ENCODE data around the gene LAMA2.
"Not testable (repeated sequence)": the region's sequence is repeated elsewhere in the genome, so short reads cannot be mapped to it uniquely, and the experiment has no call there.

LAMA2 gene

DNA sequence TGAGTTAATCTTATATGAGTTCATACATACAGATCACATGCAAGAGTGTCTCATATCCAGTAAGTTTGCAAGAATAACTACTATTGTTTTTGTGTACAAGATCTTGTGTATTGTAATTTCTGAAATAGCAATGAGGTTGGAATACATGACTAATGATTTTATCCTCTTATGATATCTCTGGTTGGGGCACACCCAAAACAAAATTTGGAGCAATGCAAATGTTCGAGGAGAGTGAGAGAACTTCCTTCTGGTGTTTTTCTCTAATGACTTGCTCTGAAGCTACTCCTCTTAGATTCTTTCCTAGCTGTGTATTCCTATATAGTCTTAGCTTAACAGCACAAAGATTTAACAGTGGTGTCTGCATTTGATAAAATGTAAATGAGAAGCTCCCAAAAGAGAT lies 252.5 kb downstream of the LAMA2 start:
- DNase-seq: no peak

DNA sequence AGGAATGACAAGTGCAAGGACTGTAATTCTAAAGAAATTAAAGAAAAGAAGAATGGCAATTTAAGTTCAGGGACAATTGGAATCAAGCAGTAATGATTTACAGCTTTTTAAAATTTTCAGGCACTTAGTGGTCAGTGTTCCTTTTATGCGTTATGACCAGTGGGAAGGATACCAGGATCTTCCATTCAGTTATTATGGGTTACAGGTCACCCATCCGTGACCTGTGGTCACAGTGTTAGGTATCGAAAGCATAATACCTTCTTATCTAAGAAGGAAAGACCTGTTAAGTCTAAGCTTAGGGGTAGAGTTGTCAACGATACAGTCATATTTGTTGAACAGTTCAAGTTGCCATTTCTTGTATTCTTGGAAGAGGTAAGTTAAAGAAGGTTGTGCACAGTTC lies 253.8 kb downstream of the LAMA2 start:
- DNase-seq: no peak

DNA sequence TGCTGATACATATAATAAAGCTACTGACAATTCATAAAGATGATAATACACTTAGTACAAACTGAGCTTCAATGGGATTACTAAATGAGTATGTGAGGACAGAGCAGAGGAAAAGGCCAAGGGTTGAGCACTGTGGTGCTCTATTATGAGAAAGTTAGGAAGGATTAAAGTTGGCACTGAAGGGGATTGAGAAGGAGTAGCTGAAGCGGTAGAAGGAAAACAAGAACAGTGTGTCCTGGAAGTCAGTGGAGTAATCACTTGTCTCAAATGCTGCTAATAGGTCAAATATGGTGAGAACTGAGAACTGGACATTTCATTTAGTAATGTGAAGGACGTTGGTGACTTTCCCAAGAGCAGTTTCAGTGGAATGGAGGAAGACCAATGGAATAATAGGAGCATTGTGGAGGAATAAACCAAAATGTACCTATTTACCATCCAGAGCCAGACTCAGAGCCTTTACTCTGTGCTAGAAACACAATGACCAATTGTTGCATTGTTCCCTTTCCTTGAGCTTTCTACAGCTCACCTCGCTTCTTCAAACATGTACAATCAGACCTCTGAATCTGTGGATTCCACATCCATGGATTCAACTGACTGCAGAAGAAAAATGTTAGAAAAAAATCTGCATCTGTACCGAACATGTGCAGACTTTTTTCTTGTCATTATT lies 255.9 kb downstream of the LAMA2 start:
- no peak for DNase-seq

DNA sequence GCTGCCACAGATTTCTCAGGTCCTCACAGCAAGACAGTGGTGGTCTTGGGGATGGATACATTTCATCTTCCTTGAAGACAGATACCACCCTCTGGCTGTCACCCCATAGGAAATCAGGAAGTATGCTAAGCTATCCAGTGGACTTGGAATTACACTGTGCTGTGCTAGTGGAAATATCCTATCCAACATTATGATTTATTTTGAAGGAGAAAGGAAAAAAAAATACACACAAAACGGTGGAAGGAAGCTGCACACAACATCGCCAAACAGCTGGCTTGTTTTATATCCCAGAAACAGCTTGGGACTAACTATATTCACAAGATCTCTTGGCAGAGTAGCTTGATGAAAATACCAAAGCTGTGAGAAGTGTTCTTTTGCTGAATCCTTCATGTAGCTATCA lies 257.6 kb downstream of the LAMA2 start:
- no peak for DNase-seq

DNA sequence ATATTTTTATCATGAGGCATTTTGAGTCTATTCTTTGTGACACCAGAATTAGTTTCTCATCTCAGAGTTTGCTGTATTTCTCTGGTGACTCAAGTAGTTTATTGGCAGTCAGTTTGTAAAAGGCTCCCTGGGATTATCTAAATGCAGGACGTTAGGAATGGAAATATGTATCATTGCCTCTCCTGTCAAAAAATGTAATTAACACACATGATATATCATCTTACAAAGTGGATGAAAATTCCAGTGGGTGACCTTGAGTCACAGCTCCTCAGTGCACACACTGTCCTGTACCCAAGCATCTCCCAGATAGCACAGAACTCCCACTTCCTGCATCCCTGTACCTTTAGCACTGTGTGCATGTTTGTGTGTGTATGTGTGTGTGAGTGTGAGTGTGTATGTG lies 258.6 kb downstream of the LAMA2 start:
- no peak for DNase-seq

DNA sequence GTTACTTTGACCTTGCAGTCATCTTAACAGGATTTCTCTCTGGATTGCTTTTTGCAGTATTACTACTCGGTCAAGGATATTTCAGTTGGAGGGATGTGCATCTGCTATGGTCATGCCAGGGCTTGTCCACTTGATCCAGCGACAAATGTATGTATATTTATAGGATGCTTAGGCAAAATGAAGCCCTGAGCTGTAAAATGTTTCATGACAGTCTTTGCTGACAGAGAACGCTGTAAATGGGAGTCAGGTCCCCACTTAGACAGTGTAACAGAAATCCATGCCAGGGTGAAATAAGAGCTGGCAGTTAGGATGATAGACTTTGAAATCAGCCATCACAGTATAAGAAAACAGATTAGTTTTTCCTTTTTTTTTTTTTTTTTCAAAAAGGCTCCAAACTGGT lies 264.0 kb downstream of the LAMA2 start:
- no peak for DNase-seq

DNA sequence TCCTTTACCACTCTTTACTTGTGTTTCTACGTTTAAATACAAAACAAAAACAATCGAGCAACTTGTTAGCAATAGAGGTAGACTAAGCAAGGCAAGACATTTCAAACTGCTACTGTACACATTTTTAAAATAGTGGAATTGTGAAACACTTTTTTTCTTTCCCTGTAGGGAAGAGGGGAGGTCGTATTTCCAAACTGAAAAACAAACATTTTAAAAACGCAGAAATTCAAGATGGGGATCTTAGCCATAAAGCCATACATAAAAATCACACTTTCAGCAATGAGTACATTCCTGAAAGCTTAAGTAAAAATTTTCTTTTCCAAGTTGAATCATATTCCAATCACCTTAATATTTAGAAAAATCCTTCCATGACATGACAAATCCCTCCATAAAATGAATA lies 267.6 kb downstream of the LAMA2 start:
- DNase-seq: no peak

DNA sequence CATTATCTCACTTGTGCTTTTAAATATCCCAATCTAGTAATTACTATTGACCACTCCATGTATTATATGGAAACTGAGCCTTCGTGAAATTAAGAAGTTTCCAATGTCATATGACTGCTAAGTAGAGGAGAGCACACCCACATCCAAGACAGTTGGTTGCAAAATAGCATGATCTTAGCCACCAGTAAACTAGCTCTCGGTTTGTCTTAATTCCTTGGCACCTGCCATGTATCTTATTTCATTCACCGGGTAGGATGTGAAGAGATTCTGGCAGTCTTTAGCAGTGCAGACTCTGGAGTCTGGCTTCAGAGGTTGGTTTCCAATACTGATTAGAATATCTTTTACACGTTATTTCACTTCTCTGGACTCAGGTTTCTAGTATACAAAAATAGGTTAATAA lies 270.3 kb downstream of the LAMA2 start:
- no peak for DNase-seq

DNA sequence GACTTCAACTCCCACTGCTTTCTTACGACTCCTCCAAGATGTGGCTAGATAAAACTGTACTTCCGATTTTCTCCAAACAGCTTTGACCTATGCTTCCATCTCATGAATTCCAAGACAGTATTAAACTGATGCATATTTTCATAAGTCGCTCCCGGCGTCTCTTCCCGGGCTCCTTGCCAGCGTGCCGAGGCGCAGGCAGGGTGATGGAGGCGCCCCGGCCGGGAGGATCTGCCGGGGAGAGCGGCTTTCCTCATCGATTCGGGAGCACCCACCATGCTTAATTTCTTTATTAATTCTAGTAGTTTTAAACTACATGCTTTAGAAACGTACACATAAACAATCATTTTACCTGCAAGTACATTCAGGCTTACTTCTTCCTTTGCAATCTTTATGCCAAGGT lies 276.3 kb downstream of the LAMA2 start:
- DNase-seq: not testable (repeated sequence)

DNA sequence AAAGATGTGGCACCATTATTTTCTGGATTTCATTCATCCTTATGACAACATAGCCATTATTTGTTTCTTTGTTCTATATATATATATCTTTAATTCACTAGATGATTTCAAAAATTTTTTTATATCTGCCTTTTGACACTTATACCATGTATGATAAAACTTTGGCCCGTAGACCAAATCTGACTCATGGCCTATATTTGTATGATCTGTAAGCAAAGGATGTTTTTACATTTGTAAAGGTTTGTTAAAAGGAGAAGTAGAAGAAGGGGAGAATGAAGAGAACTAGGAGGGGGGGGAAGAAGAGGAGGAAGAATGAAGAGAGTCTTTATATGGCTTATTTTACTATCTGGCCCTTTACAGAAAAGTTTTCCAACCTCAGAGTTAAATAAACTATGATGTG lies 279.7 kb downstream of the LAMA2 start:
- no peak for DNase-seq

DNA sequence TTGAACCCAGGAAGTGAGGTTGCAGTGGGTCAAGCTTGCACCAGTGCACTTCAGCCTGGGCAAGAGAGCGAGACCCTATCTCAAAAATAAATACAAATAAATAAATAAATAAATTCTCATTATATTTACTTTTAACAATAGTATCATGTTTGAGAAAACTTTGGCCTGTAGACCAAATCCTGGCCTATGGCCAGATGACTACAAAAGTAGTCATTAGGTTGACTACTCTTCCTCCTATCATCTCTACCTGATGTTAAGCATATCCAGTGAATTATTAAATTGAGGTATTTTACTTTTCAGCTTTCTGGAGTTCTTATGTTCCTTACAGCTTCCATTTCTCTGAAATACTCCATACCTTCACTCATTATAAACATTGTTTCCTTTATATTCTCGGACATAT lies 280.6 kb downstream of the LAMA2 start:
- DNase-seq: no peak

DNA sequence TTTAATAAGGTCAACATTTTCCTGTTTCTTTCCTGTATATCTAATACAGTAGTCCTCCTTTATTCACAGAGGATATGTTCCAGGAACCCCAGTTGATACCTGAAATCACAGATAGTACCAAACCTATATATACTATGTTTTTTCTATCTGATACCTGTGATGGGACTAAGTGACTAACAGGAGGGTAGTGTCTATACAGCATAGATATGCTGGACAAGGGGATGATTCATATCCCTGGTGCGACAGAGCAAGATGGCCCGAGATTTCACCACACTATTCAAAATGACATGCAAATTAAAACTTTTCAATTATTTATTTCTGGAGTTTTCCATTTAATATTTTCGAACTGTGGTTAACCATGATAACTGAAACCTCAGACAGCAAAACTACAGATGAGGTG lies 281.1 kb downstream of the LAMA2 start:
- DNase-seq: no peak

DNA sequence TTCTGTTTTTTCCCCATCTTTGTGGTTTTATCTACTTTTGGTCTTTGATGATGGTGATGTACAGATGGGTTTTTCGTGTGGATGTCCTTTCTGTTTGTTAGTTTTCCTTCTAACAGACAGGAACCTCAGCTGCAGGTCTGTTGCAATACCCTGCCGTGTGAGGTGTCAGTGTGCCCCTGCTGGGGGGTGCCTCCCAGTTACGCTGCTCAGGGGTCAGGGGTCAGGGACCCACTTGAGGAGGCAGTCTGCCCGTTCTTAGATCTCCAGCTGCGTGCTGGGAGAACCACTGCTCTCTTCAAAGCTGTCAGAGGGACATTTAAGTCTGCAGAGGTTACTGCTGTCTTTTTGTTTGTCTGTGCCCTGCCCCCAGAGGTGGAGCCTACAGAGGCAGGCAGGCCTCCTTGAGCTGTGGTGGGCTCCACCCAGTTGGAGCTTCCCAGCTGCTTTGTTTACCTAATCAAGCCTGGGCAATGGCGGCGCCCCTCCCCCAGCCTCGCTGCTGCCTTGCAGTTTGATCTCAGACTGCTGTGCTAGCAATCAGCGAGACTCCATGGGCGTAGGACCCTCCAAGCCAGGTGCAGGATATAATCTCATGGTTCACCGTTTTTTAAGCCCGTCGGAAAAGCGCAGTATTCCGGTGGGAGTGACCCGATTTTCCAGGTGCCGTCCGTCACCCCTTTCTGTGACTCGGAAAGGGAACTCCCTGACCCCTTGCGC lies 289.5 kb downstream of the LAMA2 start:
- DNase-seq: not testable (repeated sequence)

DNA sequence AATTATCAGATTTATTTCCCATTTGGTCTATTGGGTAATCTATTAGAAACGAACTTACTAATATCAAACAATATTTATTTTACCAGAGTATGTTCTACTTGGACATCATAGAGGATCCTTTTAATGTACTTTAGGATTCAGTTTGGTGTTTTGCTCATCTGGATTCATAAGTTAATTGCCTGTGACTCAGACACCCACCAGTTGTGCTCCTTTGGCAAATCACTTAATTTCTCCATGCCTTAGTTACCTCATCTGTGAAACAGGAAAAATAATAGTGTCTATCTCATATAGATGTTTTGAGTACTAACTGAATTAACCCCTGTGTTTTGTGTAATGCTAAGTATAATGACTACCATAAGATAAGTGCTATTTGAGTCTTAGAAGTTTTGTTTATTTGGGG lies 292.1 kb downstream of the LAMA2 start:
- no peak for DNase-seq

DNA sequence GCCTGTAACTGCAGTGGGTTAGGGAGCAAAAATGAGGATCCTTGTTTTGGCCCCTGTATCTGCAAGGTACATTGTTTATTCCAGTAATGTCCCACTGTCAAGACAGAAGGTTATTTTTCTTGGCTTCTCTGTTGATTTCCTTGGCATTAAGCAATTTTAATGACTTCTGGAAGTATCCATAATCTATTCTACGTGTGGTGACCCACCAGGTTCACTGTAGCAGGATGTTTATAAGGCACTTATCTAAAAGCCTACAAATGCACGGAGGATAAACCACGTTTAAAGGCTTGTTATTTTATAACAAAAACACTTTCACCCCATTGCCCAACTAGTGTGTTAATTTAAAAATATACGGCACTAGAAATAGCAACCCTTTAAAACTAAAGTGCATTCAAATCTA lies 294.9 kb downstream of the LAMA2 start:
- DNase-seq: no peak

DNA sequence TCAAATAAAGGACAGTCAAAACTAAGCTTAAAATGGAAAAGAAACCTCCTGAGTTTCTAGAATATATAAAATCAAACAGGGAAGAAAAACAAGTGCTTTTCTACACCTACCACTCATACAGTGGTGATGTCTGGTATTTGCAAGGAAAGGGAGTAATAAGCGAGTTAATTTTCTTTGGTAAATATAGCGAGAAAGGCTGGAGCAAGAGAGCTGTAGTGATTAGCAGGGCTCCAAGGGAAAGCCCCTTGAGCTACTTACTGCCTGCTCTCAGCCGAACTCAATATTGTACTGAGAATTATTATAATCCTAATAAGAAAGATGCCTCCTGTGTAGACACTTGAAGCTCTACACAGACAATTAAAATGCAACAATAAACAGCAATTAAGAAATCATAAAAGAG lies 296.3 kb downstream of the LAMA2 start:
- DNase-seq: no peak

DNA sequence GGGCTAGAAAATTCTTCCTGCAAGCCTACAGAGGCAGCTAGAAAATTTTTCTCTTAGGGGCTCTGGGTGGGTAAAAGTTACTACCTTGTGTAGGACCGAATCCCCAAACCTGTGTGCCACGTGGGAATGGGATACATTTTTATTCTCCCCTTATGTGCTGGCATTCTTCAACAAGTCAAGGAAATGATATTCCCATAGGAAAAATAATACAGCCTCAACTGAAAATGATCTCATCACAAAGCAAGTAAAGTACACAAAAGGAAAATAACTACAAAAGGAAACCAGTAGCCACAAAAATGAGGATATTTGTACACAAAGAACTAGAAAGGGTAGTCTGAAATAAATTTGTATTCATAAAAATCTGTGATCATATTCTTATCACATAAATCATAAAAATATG lies 298.1 kb downstream of the LAMA2 start:
- no peak for DNase-seq

DNA sequence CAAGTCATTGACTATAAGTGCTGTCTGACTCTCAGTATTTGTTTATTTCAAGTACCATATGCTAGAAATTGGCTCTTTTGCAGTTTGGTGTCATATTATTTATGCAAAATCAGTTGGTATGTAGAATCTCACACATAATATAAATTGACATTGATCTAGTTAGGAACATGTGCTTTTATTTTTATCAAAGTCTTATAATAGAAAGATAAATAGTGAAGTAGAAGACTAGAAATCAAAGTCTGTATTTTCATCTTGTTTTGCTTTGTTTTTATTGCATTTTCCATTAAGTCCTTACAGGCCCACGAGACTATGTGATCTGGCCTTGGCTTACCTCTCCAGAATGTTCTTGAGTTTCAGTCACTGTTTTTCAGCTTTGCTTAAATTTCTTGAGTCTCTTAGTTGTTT lies 300.3 kb downstream of the LAMA2 start:
- DNase-seq: no peak

DNA sequence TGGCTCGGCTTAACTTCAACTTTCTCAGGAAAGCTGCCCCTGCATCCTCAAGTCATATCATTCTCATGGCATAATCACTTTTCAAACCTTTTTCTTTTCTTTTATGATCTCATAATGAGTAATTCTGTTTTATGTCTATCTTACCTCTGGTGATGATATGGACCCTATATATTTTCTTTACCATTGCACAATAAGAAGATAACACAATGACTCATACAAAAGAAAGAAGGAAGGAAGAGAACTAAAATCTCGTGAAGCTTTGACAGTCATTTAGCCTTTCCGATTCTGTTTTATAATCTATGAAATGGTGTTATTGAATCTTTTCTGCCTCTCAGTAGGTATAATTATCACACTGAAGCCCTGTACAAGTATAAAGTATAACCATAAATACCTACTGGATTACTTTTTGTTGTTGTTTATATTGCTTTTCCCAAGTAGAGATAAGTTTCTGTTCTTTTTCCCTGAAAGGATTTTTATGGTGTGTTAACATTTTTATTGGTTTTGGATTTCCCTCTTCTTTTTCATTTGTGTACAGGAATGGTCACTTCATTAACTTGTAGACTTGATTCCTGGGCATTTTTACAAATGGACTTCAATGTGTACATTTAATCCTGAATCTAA lies 300.9 kb downstream of the LAMA2 start:
- no peak for DNase-seq

DNA sequence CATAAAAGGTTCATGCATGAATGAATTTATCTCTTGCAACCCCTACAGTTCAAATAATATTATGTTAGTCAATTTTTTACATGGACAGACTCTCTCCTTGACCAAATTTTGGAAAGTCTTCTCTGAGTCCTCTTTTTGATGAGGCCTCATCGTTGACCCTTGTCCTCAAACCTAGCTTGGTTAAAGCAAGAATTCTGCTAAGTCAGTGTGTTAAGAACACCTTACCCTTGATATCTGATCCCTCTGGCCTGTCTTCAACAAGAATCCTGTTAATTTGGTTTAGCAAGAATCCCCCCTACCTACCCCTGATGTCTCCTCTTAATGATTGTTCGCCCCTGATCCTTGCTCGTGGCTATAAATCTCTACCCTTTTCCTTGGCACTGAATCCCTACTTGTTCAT lies 301.4 kb downstream of the LAMA2 start:
- DNase-seq: no peak

DNA sequence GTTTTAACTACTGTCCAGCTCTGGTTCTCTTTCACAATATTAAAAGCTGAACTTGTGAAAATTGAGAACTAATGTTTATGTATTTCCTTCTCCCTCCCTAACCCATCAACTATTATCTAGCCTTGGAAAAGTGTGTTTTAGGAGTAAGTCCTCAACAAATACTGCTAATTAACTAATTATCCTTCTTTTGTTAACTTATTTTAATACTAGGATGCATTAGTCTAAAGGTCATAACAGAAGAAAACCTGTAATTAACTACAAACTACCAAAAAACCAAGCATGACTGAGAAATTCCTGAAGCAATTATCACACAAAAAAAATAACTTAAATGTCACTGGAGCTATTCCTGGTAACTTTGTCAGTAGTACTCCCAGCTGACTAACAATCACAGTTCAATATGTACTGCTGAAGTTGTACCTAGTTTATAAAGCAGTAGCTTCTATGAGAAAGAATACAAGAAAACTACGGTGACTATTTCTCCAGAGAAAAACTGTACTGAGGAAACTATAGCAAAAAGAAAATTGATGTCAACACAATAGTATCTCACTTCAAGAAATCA lies 301.9 kb downstream of the LAMA2 start:
- no peak for DNase-seq

DNA sequence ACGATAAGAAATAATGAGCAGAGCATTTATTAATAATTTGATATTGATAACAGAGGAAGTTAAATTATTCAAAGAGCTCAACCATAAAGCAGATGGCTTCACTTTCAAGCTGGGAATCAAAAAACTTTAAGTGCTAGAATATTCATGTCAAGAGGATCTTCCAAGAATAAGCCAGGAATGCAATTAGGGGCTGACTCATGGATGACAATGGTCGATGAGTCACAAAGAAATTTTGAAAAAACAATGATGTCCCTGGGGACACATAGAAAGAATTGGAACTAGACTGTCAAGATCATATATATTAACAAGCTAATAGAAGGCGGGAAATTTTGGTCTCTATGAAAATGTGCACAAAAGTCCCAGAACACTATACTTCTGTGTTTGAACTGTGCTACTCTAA lies 304.1 kb downstream of the LAMA2 start:
- DNase-seq: no peak

DNA sequence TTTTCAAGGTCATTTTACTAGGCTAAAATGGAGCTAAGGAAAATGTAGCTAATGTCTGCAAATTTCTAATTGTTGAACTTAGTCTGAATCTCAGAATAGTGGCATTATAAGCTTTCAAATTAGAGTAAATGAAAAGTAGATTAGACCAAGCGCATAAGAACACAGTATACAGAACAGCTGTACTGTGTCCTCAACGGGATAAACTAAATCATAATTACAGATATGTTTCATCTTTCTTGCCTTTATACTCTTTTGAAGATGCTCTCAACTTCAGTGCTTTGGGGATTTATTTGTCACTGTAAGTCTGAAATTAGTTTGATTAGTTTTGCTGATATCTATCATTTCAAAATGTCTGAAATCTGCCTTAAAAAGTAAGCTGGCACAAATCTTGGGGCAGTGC lies 305.4 kb downstream of the LAMA2 start:
- DNase-seq: no peak

DNA sequence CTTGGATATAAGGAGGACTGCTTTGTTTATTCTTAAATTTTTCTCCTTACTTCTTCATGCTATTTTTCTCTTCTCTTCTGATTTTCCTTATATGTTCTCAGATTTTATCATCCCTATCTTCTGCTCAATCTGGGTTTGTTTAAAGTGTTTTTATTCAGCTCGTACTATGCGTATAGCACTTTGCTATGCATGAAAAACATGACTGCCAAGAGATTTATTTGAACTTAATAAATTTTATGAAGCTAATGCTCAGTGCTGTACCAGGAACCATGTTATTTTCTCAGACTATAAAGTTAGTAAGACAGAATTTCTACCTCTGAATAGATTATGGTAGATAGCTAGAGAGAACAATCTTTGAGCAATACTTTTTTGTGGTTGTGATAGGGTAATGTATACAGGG lies 305.9 kb downstream of the LAMA2 start:
- DNase-seq: no peak
